Measurements from ENCODE around the gene CAPG. TPM values are rescaled to one million over a fixed set of nuclear protein-coding genes. Genes with fewer than 3 reads are reported as not detected.

Gene CAPG, protein sequence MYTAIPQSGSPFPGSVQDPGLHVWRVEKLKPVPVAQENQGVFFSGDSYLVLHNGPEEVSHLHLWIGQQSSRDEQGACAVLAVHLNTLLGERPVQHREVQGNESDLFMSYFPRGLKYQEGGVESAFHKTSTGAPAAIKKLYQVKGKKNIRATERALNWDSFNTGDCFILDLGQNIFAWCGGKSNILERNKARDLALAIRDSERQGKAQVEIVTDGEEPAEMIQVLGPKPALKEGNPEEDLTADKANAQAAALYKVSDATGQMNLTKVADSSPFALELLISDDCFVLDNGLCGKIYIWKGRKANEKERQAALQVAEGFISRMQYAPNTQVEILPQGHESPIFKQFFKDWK
- 81.9 to 122 TPM (median 101 TPM) in 5 replicates for total RNA-seq (2022; extraction: Qiagen RNA extraction)

DNA sequence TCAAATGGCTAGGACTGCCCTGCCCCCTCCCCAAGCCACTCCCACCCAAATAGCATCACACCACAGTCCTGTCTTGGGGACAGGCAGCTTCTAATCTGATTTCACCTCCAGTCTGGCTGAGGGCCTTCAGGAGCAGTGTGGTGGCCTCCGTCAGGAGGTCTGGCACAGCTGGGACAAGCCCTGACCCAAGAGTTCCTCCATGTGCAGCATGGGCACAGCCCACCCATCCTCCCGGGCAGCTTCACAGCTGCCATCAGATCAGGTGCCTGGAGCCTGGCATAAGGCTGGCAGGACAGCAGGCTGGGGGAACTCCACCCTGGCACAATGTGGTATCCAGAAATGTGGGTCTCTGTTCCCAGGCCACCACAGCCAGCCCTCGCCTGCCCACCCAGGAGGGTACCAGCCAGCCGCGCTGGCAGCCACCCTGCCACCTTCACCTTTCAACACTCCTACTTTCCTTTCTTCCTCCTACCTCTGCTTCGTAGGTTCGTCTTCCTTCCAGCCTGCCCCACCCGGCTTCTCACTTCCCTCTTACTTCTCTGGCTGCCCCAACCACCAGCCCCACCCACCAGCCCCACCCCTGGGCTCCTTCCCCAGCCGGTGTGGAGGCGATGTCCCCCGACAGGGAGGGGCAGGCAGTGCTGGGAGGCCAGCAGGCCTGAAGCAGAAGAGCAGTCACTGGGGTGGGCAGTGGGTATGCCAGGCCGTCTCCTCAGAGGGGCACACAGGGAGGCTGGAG is at the start of gene CAPG:
Gene CAPG (minus strand): TSS at position 522 of the 739 bp plus-strand sequence. CDS start 8,221 bp downstream, outside the sequence.

DNA sequence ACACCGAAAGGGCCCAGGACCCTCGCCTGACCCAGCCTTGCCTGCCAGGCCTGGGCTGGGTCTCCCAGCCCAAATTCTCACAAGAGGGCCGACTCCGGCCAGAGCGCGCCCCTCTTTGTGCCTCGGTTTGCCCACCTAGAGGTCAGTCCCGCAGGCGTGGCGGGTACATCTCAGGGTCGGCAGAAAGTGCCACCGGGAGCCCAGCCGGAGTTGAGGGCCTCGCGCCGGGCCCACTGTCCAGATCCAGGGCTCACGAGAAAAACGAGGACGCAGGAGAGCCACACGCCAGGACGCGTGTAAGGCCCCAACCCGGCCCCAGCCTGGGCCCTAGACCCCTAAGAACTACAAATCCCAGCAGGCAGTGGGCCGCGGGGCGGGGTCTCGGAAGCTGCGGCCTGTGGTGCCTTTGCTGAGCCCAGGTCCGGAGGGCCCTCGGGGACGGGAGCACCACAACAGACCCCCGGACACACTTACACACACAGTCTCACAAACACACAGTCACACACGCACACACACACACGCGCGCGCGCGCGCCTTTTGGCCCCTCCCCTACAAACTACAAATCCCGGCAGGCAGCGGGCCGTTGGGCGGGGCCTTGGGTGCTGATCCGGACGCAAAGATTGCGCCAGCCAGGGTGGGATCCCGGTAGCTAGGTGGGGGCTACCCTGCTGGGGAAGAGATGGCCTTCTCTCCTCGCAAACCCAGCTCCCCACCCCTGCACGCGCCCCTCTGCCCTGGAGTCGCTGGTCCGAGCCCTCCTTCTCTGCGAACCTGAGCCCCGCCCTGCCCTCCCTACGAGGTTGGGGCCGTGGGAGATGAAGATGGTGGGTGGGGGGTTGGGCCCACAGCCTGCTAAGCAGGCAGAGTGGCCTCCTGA is 8.2 kb upstream of the CAPG start, which contains the start of gene SH2D6:
Gene SH2D6 (plus strand): TSS at position 583 of the 877 bp plus-strand sequence. CDS start 10,752 bp downstream, outside the sequence.

DNA sequence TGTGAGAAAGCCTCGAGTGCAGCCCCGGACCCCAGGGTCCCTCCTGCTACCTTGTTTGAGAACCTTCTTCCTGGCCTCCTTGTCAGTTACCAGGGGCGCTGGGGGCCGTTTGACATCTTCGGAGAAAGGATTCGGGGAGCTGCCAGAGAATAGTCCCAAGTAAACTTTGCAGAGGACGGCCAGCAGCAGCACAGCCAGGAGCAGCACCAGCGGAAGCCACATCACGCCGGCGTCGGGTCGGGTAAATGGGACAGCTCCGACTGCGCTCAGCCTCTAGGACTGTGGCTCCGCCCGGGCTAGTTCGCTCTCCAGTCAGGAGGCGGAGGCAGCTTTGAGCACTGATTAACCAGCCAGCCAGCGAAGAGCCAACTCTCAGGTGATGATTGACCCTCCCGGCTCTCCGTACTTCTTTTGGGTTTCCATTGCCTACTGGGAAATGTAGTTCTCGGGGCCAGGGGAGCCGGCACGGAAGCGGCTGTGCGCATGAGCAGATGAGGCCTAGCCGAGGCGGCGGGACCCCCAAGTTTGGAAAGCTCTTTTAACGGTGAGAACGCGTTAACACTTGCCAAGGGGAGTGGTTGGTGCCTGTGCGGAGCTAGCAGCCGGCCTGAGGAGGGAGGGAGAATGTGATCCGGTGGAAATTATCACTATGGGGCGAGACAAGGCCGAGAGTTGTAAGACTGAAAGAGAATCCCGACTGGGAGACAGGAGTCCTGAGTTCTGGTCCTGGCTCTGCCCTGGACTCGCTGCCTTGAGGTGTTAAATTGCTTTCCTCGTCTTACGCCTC is 55.7 kb downstream of the CAPG start, which contains the start of the genes ELMOD3 and RETSAT:
Gene ELMOD3 (plus strand): TSS at position 484 of the 787 bp plus-strand sequence. CDS start 2,430 bp downstream, outside the sequence.
Gene RETSAT (minus strand): TSS at position 243 of the 787 bp plus-strand sequence. CDS start 21 bp downstream, at position 222.

Other genes starting within 250 kb of the CAPG start
- gene TGOLN2, start 82.4 kb downstream of the CAPG start, total RNA-seq (2022; extraction: Qiagen RNA extraction), result 85.6 to 109 TPM (median 101 TPM) in 5 replicates
- 49.0 to 54.9 TPM (median 52.0 TPM) in 5 replicates for gene RETSAT, start 55.8 kb downstream of the CAPG start, total RNA-seq (2022; extraction: Qiagen RNA extraction)
- 10.8 to 14.5 TPM (median 12.7 TPM) in 5 replicates for gene ELMOD3, start 55.6 kb downstream of the CAPG start, total RNA-seq (2022; extraction: Qiagen RNA extraction)
- gene SH2D6, start 8.3 kb upstream of the CAPG start, total RNA-seq (2022; extraction: Qiagen RNA extraction), result 0.50 to 1.1 TPM (median 0.87 TPM) in 5 replicates
- gene MAT2A, start 128.8 kb upstream of the CAPG start, total RNA-seq (2022; extraction: Qiagen RNA extraction), result 461 to 486 TPM (median 479 TPM) in 5 replicates
- gene GGCX, start 151.1 kb upstream of the CAPG start, total RNA-seq (2022; extraction: Qiagen RNA extraction), result 36.1 to 46.7 TPM (median 44.7 TPM) in 5 replicates
- gene VAMP8, start 167.2 kb upstream of the CAPG start, total RNA-seq (2022; extraction: Qiagen RNA extraction), result 15.2 to 18.7 TPM (median 16.4 TPM) in 5 replicates
- 0.24 to 0.55 TPM in 2 of 5 replicates, not detected in the others for gene VAMP5, start 174.1 kb upstream of the CAPG start, total RNA-seq (2022; extraction: Qiagen RNA extraction)
- 186 to 198 TPM (median 192 TPM) in 5 replicates for gene RNF181, start 185.4 kb upstream of the CAPG start, total RNA-seq (2022; extraction: Qiagen RNA extraction)
- gene TMEM150A, start 192.3 kb upstream of the CAPG start, total RNA-seq (2022; extraction: Qiagen RNA extraction), result 10.8 to 14.2 TPM (median 13.8 TPM) in 5 replicates
- 20.2 to 29.3 TPM (median 28.1 TPM) in 5 replicates for gene C2orf68, start 201.7 kb upstream of the CAPG start, total RNA-seq (2022; extraction: Qiagen RNA extraction)
- 66.6 to 75.7 TPM (median 70.2 TPM) in 5 replicates for gene USP39, start 205.8 kb upstream of the CAPG start, total RNA-seq (2022; extraction: Qiagen RNA extraction)

Measured in A549 treated with CORT108297 at 1 μM for 4 hours (cell line).